ENCODE data around the gene USO1. TPM values are rescaled to one million over a fixed set of nuclear protein-coding genes. Genes with fewer than 3 reads are reported as not detected.
"Not testable (repeated sequence)": the region's sequence is repeated elsewhere in the genome, so short reads cannot be mapped to it uniquely, and the experiment has no call there.

USO1 gene
- total RNA-seq, 2 donors from 2014 or later: 57.6 to 89.7 TPM

DNA sequence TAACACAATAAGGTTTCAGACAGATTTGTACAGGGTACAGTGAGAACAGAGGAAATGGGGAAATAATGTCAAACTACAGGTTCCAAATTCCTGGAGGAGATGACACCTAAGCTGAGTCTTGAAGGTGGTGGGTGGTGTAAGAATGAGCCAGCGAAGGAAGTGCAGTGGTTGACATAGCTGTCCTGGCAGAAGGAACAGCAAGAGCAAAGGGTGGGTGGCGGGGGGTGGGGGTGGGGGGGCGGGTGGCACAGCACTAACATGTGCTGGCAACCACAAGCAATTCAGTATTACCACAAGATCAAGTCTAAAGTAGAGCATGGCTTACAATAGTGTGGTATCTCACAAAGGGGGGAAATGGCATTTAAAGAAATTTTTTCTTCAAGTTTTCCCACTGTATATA, 38.0 kb upstream of the USO1 start:
- 76 to 95% methylated on average over 2 to 3 of the region's 3 CpGs for WGBS, 2 donors
- no peak for DNase-seq
- TF ChIP-seq POLR2A (IDR thresholded peaks at IDR 0.05): no peak
- TF ChIP-seq, protein P1, sequence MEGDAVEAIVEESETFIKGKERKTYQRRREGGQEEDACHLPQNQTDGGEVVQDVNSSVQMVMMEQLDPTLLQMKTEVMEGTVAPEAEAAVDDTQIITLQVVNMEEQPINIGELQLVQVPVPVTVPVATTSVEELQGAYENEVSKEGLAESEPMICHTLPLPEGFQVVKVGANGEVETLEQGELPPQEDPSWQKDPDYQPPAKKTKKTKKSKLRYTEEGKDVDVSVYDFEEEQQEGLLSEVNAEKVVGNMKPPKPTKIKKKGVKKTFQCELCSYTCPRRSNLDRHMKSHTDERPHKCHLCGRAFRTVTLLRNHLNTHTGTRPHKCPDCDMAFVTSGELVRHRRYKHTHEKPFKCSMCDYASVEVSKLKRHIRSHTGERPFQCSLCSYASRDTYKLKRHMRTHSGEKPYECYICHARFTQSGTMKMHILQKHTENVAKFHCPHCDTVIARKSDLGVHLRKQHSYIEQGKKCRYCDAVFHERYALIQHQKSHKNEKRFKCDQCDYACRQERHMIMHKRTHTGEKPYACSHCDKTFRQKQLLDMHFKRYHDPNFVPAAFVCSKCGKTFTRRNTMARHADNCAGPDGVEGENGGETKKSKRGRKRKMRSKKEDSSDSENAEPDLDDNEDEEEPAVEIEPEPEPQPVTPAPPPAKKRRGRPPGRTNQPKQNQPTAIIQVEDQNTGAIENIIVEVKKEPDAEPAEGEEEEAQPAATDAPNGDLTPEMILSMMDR (IDR thresholded peaks at IDR 0.05): no peak
- Histone ChIP-seq H3K4me3 (no peak overlapping the region), H3K36me3 (replicated peaks in 1 of 2; ENCODE audit: insufficient read depth in 1 of 2, low read depth in 2 of 2) (no peaks in the 10 kb centered on the region), H3K4me1 (no peaks in the 10 kb centered on the region), H3K9me3 (no peaks in the 10 kb centered on the region), H3K27me3 (no peaks in the 10 kb centered on the region), H3K27ac (no peak overlapping the region)
- no peak for ATAC-seq
- intact Hi-C loops (cut with DNase I): no loop called here

DNA sequence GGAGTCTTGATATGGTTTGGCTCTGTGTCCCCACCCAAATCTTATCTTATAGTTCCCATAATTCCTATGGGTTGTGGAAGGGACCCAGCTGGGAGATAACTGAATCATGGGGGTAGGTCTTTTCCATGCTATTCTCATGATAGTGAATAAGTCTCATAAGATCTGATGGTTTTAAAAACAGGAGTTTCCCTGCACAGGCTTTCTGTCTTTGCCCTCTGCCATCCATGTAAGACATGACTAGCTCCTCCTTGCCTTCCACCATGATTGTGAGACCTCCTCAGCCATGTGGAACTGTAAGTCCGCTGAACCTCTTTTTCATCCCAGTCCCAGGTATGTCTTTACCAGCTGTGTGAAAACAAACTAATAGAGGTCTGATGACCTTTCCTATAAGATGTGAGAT, 37.3 kb upstream of the USO1 start:
- H3K27me3 ChIP-seq; H3K4me3 ChIP-seq; intact Hi-C loops (cut with DNase I); H3K4me1 ChIP-seq; ATAC-seq; H3K27ac ChIP-seq; H3K9me3 ChIP-seq; H3K36me3 ChIP-seq (replicated peaks in 1 of 2; ENCODE audit: insufficient read depth in 1 of 2, low read depth in 2 of 2); DNase-seq: not testable (repeated sequence)
- WGBS, 2 donors: 96 to 100% methylated on average over 1 of the region's 1 CpG

DNA sequence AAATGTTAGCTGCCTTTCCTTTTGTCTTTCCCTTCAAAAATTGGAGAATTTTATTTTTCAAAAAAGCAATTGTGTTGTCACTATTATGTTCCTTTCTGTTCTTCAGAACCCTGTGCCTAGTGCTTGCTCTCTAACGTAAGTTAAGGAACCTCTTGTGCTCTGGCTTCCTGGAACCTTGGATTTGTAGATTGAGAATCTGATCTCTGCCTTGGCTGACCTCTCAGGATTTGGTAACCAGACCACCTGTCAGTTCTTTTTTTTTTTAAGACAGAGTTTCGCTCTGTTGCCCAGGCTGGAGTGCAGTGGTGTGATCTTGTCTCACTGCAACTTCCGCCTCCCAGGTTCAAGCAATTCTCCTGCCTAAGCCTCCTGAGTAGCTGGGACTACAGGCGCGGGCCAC, 32.3 kb upstream of the USO1 start:
- H3K27ac ChIP-seq; H3K9me3 ChIP-seq; H3K4me1 ChIP-seq; intact Hi-C loops (cut with DNase I); H3K36me3 ChIP-seq (replicated peaks in 1 of 2; ENCODE audit: insufficient read depth in 1 of 2, low read depth in 2 of 2); H3K27me3 ChIP-seq; H3K4me3 ChIP-seq; ATAC-seq; DNase-seq: not testable (repeated sequence)
- WGBS, 2 donors: 92 to 97% methylated on average over 5 of the region's 5 CpGs

DNA sequence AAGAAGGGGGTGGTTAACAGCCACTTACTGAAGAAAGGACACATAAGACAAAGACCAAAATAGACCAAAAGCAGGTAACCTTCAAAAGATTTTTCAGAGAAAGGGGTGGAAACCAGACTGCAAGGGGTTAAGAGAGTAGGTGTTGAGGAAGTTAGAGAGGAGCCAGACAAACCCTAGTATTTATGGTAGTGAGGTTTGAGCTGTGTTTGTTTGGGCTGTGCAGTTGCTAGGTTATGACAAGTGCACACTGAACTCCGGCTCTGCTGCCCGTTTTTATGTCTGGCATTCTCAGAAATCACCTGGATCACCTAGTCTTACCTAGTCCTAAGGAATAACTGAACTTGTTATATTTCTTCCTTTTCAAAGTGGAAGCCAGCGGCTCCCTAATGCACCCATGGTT, 28.3 kb upstream of the USO1 start:
- DNase-seq: no peak
- no peak overlapping the region for H3K27ac ChIP-seq
- no peak for ATAC-seq
- intact Hi-C loops (cut with DNase I): no loop called here
- no peaks in the 10 kb centered on the region for H3K4me1 ChIP-seq
- H3K27me3 ChIP-seq: no peaks in the 10 kb centered on the region
- TF ChIP-seq POLR2A (IDR thresholded peaks at IDR 0.05): no peak
- TF ChIP-seq, protein P1 (IDR thresholded peaks at IDR 0.05): no peak
- H3K36me3 ChIP-seq (replicated peaks in 1 of 2; ENCODE audit: insufficient read depth in 1 of 2, low read depth in 2 of 2): no peaks in the 10 kb centered on the region
- H3K9me3 ChIP-seq: no peaks in the 10 kb centered on the region
- 41 to 56% methylated on average over 3 of the region's 3 CpGs for WGBS, 2 donors
- no peak overlapping the region for H3K4me3 ChIP-seq

DNA sequence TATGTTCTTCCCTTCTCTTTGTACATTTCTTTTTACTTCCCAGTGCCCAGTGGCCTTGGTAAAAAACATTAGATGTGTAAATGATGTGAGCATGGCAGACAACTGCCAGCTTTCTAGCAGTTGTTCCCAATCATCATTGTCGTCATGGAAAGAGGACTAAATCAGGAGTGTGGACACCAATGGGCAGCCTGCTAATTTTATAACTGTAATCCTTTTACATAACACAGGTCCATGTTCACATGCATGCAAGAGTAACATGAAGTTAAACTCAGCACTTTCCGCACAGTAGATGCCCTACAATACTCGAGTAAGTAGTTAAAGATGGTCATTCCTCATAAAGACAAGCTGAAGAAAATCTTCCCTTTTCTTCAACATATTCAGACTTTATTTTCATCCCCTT, 27.8 kb upstream of the USO1 start:
- Histone ChIP-seq H3K36me3 (replicated peaks in 1 of 2; ENCODE audit: insufficient read depth in 1 of 2, low read depth in 2 of 2) (no peaks in the 10 kb centered on the region), H3K27ac (no peak overlapping the region), H3K27me3 (no peaks in the 10 kb centered on the region), H3K9me3 (no peaks in the 10 kb centered on the region), H3K4me1 (no peaks in the 10 kb centered on the region), H3K4me3 (no peak overlapping the region)
- no peak for DNase-seq
- intact Hi-C loops (cut with DNase I): no loop called here
- no peak for ATAC-seq
- WGBS, 2 donors: 75 to 95% methylated on average over 3 of the region's 3 CpGs
- TF ChIP-seq POLR2A (IDR thresholded peaks at IDR 0.05): no peak
- TF ChIP-seq, protein P1 (IDR thresholded peaks at IDR 0.05): no peak

DNA sequence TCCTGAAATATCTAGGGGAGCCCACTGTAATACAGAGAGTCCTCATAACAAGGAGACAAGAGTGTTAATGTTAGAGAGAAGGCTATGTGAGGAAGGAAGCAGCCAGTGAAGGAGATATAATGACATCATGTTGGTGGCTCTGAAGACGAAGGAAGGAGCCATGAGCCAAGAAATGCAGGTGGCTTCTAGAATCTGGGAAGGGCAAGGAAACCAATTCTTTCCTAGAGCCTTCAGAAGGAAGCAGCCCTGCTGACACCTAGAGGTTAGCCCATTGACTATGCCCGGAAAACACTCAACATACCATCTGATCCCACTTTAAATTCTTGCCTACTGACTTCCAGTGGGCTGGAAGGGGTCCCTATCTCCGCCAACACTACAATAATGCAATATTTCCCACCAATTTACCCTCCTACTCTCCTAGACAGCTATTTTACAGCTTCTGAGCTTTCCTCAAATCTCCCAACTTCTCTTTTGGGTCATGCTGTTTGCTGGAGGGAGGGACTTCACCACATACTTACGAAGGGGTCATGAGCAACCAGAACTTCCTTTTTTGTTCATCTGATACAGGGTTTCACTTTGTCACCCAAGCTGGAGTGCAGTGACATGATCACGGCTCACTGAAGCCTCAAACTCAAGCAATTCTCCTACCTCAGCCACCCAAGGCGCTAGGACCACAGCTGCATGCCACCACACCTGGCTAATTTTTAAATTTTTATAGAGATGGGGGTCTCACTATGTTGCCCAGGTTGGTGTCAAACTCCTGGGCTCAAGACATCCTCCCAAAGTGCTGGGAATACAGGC, 26.0 kb upstream of the USO1 start:
- no peaks in the 10 kb centered on the region for H3K36me3 ChIP-seq (replicated peaks in 1 of 2; ENCODE audit: insufficient read depth in 1 of 2, low read depth in 2 of 2)
- DNase-seq: no peak
- TF ChIP-seq, protein P1 (IDR thresholded peaks at IDR 0.05): no peak
- TF ChIP-seq POLR2A (IDR thresholded peaks at IDR 0.05): no peak
- no peaks in the 10 kb centered on the region for H3K9me3 ChIP-seq
- no peak overlapping the region for H3K4me3 ChIP-seq
- no peaks in the 10 kb centered on the region for H3K27me3 ChIP-seq
- H3K4me1 ChIP-seq: no peaks in the 10 kb centered on the region
- no peak overlapping the region for H3K27ac ChIP-seq
- no peak for ATAC-seq
- intact Hi-C loops (cut with DNase I): no loop called here
- 68 to 79% methylated on average over 6 of the region's 6 CpGs for WGBS, 2 donors

All from body of pancreas (tissue), 4 donors.